HCT116 (cell line): ENCODE data around the gene IYD.

Experiments
- CTCF ChIP-seq, 3 experiments: fragments of 200-600 bp in 1 of 3; sonication (generic) in 1 of 3; IDR thresholded peaks in 2 of 3; conservative IDR thresholded peaks in 1 of 3; 2 replicates each; pipeline ENCODE4 v1.5.1; 2012 to 2017; ENCODE audit warnings: low read depth in 2 of 3, low read length in 2 of 3, antibody characterized with exemption in 1 of 3, borderline replicate concordance in 1 of 3, control low read depth in 1 of 3, mild to moderate bottlenecking in 1 of 3, mixed read lengths in 1 of 3, mixed run types in 1 of 3, moderate library complexity in 1 of 3; ENCODE audit not compliant: insufficient read depth in 1 of 3
- EZH2 ChIP-seq: fragments of 200-600 bp; sonication (generic); IDR thresholded peaks from 2 replicates; pipeline ENCODE4 v1.6.1; 2017; ENCODE audit warnings: antibody characterized with exemption, mixed run types
- POLR2A ChIP-seq: IDR thresholded peaks from 2 replicates; pipeline ENCODE4 v1.7.0; 2011; ENCODE audit warnings: borderline replicate concordance; ENCODE audit not compliant: insufficient read depth, insufficient read length; ENCODE audit errors: extremely low read depth
- POLR2AphosphoS5 ChIP-seq: IDR thresholded peaks from 2 replicates; pipeline ENCODE4 v1.6.1; 2011; ENCODE audit warnings: mild to moderate bottlenecking, low read depth, low read length, moderate library complexity
- TF ChIP-seq, protein P1 (sequence below): IDR thresholded peaks from 2 replicates; pipeline ENCODE4 v1.6.1; 2011; ENCODE audit warnings: mild to moderate bottlenecking, low read length, moderate library complexity; ENCODE audit not compliant: insufficient replicate concordance; ENCODE audit errors: extremely low read depth

DNA sequence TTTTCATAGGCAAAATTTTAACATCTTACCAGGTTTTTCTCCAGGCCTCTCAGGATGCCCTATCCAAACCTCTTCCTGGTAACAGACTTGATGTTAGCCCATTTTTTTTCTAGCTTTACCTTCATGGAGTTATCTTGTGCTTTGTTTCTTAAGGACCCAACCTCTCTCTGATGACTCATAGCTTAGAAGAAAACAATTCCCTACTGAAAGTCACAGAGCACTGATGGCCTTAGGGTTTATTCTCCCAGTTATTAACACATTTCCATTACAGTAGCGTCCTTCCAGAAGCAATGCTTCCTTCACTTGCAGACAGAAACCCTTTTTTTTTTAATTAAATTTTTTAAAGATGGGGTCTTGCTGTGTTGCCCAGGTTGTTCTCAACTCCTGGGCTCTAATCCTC, 79.4 kb downstream of the IYD start:
- no peak for TF ChIP-seq CTCF (IDR thresholded peaks at IDR 0.05 in 2 of 3, conservative IDR thresholded peaks at IDR 0.05 in 1 of 3; ENCODE audit: borderline replicate concordance in 1 of 3, insufficient read depth in 1 of 3, low read depth in 2 of 3, low read length in 2 of 3)
- no peak for TF ChIP-seq EZH2
- no peak for TF ChIP-seq POLR2AphosphoS5
- TF ChIP-seq, protein P1, sequence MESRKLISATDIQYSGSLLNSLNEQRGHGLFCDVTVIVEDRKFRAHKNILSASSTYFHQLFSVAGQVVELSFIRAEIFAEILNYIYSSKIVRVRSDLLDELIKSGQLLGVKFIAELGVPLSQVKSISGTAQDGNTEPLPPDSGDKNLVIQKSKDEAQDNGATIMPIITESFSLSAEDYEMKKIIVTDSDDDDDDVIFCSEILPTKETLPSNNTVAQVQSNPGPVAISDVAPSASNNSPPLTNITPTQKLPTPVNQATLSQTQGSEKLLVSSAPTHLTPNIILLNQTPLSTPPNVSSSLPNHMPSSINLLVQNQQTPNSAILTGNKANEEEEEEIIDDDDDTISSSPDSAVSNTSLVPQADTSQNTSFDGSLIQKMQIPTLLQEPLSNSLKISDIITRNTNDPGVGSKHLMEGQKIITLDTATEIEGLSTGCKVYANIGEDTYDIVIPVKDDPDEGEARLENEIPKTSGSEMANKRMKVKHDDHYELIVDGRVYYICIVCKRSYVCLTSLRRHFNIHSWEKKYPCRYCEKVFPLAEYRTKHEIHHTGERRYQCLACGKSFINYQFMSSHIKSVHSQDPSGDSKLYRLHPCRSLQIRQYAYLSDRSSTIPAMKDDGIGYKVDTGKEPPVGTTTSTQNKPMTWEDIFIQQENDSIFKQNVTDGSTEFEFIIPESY, result no peak
- no peak for TF ChIP-seq POLR2A
